Measurements from ENCODE around the gene SIL1. TPM values are rescaled to one million over a fixed set of nuclear protein-coding genes. Genes with fewer than 3 reads are reported as not detected.

The SIL1 gene
- total RNA-seq, 1 donor from 2014 or later: 16.1 TPM

DNA sequence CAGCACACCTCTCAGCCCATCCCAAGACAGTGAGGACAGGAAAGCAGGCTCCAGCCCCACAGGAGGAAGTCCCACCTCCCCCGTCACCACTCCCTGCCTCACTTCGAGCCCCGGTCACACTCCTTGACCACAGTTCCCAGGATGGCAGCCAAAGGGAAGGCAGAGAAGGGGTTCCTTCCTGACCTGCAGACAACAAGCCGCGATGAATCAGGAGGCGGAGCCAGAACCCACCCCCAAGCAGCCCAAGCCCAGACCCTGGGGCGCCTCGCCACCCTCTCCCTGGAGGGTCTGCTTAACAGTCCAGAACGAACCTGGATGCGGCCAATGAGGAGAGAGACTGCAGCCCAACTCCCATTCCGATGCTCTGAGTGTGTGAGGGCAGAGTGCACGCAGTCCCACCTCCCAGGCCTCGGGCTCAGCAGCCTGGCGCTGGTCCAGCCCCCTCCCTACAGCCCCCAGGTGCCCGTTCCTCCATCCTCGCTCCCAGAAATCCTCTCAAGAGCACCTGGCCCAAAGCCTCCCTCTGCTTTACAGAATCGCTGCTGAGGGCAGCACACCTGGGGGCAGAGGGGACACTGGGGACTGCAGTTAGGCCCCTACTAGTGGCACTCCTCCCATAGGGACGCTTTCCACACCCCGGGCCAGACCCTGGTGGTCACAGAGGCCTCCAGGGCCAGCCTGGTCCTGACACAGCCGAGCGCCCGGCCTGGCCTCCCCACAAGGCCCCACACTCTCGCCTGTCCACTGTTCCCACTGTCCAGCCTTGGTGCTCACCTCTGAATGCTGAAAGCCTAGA is 253.4 kb downstream of the SIL1 start:
- Mint-ChIP-seq H3K36me3 (ENCODE audit: low read depth) (peaks cover 15% of the 10 kb centered on the region), H3K27ac (no peak overlapping the region), H3K4me1 (no peaks in the 10 kb centered on the region), H3K4me3 (no peak overlapping the region), H3K9me3 (peaks cover 3% of the 10 kb centered on the region), H3K27me3 (no peaks in the 10 kb centered on the region)
- ATAC-seq (ENCODE audit: low read depth): no peak
- DNase-seq: no peak
- CTCF ChIA-PET: no interaction called here
- POLR2A ChIA-PET: no interaction called here
- intact Hi-C loops (cut with micrococcal nuclease): no loop called here
- TF ChIP-seq, protein P1, sequence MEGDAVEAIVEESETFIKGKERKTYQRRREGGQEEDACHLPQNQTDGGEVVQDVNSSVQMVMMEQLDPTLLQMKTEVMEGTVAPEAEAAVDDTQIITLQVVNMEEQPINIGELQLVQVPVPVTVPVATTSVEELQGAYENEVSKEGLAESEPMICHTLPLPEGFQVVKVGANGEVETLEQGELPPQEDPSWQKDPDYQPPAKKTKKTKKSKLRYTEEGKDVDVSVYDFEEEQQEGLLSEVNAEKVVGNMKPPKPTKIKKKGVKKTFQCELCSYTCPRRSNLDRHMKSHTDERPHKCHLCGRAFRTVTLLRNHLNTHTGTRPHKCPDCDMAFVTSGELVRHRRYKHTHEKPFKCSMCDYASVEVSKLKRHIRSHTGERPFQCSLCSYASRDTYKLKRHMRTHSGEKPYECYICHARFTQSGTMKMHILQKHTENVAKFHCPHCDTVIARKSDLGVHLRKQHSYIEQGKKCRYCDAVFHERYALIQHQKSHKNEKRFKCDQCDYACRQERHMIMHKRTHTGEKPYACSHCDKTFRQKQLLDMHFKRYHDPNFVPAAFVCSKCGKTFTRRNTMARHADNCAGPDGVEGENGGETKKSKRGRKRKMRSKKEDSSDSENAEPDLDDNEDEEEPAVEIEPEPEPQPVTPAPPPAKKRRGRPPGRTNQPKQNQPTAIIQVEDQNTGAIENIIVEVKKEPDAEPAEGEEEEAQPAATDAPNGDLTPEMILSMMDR (IDR thresholded peaks at IDR 0.05): no peak

DNA sequence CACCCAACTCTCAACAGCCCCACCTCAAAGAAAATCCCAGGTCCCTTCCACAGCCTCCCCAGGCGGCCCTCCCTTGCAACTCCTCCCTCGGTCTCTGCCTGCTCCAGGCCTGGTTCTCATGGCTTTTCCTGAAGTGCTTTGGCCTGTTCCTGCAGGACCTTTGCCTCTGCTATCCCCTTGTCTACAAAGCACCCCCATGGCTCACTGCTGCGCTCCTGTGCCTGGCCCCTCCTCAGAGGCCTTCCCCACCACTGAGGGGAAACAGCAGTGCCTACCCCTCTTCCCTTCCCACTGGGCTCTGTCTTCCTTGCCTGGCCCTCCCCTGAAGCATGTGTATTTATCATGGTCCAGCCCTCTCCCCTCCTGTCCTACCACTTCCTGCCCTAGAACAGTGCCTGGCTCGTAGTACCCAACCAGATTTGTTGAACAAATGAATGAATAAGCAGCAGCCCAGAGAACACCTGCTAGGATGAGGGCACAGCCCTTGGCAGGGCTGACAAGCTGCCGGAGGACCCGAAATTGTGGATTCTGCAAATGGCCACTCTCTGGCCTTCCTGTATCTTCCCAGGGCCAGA is 254.5 kb downstream of the SIL1 start:
- ATAC-seq (ENCODE audit: low read depth) (no peak), DNase-seq (no peak)
- Mint-ChIP-seq H3K27me3 (no peaks in the 10 kb centered on the region), H3K4me3 (no peak overlapping the region), H3K4me1 (no peaks in the 10 kb centered on the region), H3K27ac (no peak overlapping the region), H3K36me3 (ENCODE audit: low read depth) (peaks cover 15% of the 10 kb centered on the region), H3K9me3 (peaks cover 3% of the 10 kb centered on the region)
- POLR2A ChIA-PET: no interaction called here
- CTCF ChIA-PET: no interaction called here
- intact Hi-C loops (cut with micrococcal nuclease): no loop called here
- TF ChIP-seq, protein P1 (IDR thresholded peaks at IDR 0.05): no peak

DNA sequence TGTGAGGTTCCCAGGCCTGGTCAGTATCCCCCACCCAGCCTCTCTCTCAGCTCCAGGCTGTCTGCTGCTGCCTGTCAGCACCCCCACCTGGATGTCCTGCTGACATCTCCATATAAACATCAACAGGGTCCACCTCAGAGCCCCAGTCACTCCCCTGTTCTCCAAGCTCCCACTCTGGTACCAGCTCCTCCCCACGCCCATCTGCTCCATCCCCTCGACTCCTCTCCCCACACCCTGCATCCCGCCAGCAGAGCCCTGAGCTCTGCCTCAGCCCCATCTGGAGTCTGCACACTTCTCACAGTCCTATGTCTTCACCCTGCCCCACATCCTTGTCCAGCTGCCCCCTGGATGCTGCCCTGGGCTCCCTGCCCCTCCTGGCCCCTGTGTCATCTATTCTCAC is 255.3 kb downstream of the SIL1 start:
- Mint-ChIP-seq H3K4me1 (no peaks in the 10 kb centered on the region), H3K27ac (no peak overlapping the region), H3K36me3 (ENCODE audit: low read depth) (peaks cover 13% of the 10 kb centered on the region), H3K27me3 (no peaks in the 10 kb centered on the region), H3K9me3 (peaks cover 3% of the 10 kb centered on the region), H3K4me3 (no peak overlapping the region)
- CTCF ChIA-PET: no interaction called here
- POLR2A ChIA-PET: no interaction called here
- intact Hi-C loops (cut with micrococcal nuclease): no loop called here
- DNase-seq (no peak), ATAC-seq (ENCODE audit: low read depth) (no peak)
- TF ChIP-seq, protein P1 (IDR thresholded peaks at IDR 0.05): no peak

DNA sequence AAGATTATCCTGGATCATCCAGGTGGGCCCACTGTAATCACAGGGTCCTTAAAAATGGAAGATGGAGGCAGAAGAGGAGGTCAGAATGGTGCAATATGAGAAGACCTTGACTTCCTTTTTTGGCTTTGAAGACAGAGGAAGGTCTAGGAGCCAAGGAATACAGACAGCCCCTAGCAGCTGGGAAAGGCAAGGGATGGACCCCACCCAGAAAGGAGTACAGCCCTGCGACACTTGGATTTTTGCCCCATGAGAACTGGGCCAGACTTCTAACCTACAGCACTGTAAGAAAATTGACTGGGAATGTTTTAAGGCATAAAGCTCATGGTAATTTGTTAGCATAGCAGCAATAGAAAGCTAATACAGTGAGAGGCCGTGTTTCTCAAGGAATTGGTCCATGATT is 256.1 kb downstream of the SIL1 start:
- H3K4me3 Mint-ChIP-seq: no peak overlapping the region
- H3K9me3 Mint-ChIP-seq: peaks cover 3% of the 10 kb centered on the region
- CTCF ChIA-PET: no interaction called here
- DNase-seq (no peak), ATAC-seq (ENCODE audit: low read depth) (no peak)
- H3K4me1 Mint-ChIP-seq: no peaks in the 10 kb centered on the region
- no peak overlapping the region for H3K27ac Mint-ChIP-seq
- intact Hi-C loops (cut with micrococcal nuclease): no loop called here
- POLR2A ChIA-PET: no interaction called here
- no peaks in the 10 kb centered on the region for H3K27me3 Mint-ChIP-seq
- H3K36me3 Mint-ChIP-seq (ENCODE audit: low read depth): peaks cover 9% of the 10 kb centered on the region
- TF ChIP-seq, protein P1 (IDR thresholded peaks at IDR 0.05): no peak

DNA sequence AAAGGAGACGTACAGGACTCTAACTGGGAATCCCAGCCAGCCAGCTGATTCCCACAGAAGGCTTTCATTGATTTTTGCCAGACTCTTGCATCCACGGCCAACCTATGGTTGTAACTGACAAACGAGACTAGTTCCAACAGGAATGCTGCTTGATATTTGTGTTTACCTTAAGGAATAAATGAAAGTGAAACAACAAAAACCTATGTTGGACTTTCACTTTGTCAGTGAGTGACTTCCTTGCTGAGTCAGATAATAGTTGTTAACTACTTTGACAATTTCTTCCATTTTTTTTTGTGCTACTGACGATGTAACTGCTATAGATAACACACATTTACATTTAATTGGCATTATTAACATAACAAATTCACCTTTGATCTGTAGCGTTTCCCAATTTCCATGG is 259.6 kb downstream of the SIL1 start:
- no peak overlapping the region for H3K27ac Mint-ChIP-seq
- TF ChIP-seq, protein P1 (IDR thresholded peaks at IDR 0.05): no peak
- no peaks in the 10 kb centered on the region for H3K4me1 Mint-ChIP-seq
- no peak overlapping the region for H3K4me3 Mint-ChIP-seq
- peaks cover 3% of the 10 kb centered on the region for H3K9me3 Mint-ChIP-seq
- DNase-seq (no peak), ATAC-seq (ENCODE audit: low read depth) (no peak)
- intact Hi-C loops (cut with micrococcal nuclease): no loop called here
- peaks cover 34% of the 10 kb centered on the region for H3K36me3 Mint-ChIP-seq (ENCODE audit: low read depth)
- ChIA-PET POLR2A (no interaction called here), CTCF (no interaction called here)
- no peaks in the 10 kb centered on the region for H3K27me3 Mint-ChIP-seq
